Esophagus muscularis mucosa (tissue), 4 donors: ENCODE data around the gene SLC29A4. TPM values are rescaled to one million over a fixed set of nuclear protein-coding genes. Genes with fewer than 3 reads are reported as not detected.
"Not testable (repeated sequence)": the region's sequence is repeated elsewhere in the genome, so short reads cannot be mapped to it uniquely, and the experiment has no call there.

Experiments used
- DNase-seq: peaks from one replicate; pipeline ENCODE4 v3.0.0-alpha.2; 2017; ENCODE audit errors: extremely low spot score
- H3K27ac ChIP-seq, 4 donors: fragments of 200-600 bp; sonication (generic); replicated peaks in 1 of 4; 1 replicate in 3 of 4; 2 replicates in 1 of 4; pipeline ENCODE4 v1.5.1; 2016 to 2019; ENCODE audit warnings: mild to moderate bottlenecking in 1 of 4
- H3K27me3 ChIP-seq, 4 donors: fragments of 200-600 bp; sonication (generic); one replicate each; pipeline versions ENCODE4 v1.5.1 to v1.6.0; 2016 to 2019
- H3K36me3 ChIP-seq, 4 donors: fragments of 200-600 bp; sonication (generic); one replicate each; pipeline ENCODE4 v1.5.1; 2016 to 2019
- H3K4me1 ChIP-seq, 4 donors: fragments of 200-600 bp; sonication (generic); one replicate each; pipeline ENCODE4 v1.5.1; 2016 to 2019
- H3K4me3 ChIP-seq, 4 donors: fragments of 200-600 bp; sonication (generic); 1 replicate in 2 of 4; 2 replicates in 2 of 4; pipeline ENCODE4 v1.5.1; 2016 to 2019; ENCODE audit warnings: mild to moderate bottlenecking in 4 of 4, moderate library complexity in 1 of 4
- H3K9me3 ChIP-seq, 4 donors: fragments of 200-600 bp; sonication (generic); 1 replicate in 3 of 4; 2 replicates in 1 of 4; pipeline ENCODE4 v1.5.1; 2016 to 2019
- CTCF ChIP-seq, 3 experiments: fragments of 200-600 bp in 2 of 3; fragments of 450-650 bp in 1 of 3; sonication (generic) in 2 of 3; IDR thresholded peaks; one replicate each; pipeline ENCODE4 v1.5.1; 2017 to 2019; ENCODE audit warnings: antibody characterized with exemption in 3 of 3, mild to moderate bottlenecking in 2 of 3, moderate library complexity in 1 of 3
- EP300 ChIP-seq: sonication (generic); formaldehyde crosslinking; IDR thresholded peaks from one replicate; pipeline ENCODE4 v1.6.1; 2017; ENCODE audit warnings: antibody characterized with exemption
- POLR2A ChIP-seq: fragments of 450-650 bp; IDR thresholded peaks from one replicate; pipeline ENCODE4 v1.6.1; 2017; ENCODE audit warnings: antibody characterized with exemption, moderate library complexity, mild to moderate bottlenecking, low read depth
- POLR2AphosphoS5 ChIP-seq, 2 donors: sonication (generic); formaldehyde crosslinking; IDR thresholded peaks; one replicate each; pipeline ENCODE4 v1.6.1; 2017; ENCODE audit warnings: antibody characterized with exemption in 2 of 2
- WGBS: methylation state at CpG from one replicate; pipeline ENCODE4 v1.1.5; 2018; 5-methylcytosine and 5-hydroxymethylcytosine counted together
- intact Hi-C: fragments of 100-400 bp; cut with DNase I; formaldehyde crosslinking; loops from one replicate; pipeline ENCODE4 v1.15.1; 2023
- total RNA-seq, 4 donors: library from RNA; depleted of rRNA; stranded (reverse); fragments of >200 nt; gene quantifications; one replicate each; pipeline versions ENCODE4 v1.1.0 to v1.2.1, GENCODE V29; 2016

The SLC29A4 gene
- total RNA-seq, 4 donors from 2014 or later = 2.5 to 6.3 (median 4.1) TPM

GRCh38 chr7:5310822-5311405, 28.2 kb downstream of the SLC29A4 start:
- DNase-seq = no peak
- intact Hi-C loops = no loop called here
- H3K4me3 ChIP-seq = no peak overlapping the region
- H3K27me3 ChIP-seq = no peaks in the 10 kb centered on the region
- H3K9me3 ChIP-seq = no peaks in the 10 kb centered on the region
- no peak overlapping the region for H3K27ac ChIP-seq
- H3K4me1 ChIP-seq = peaks cover 0 to 13% (median 4%) of the 10 kb centered on the region in 4 donors
- peaks cover 72 to 98% (median 89%) of the 10 kb centered on the region in 4 donors for H3K36me3 ChIP-seq
- TF ChIP-seq POLR2AphosphoS5 (IDR thresholded peaks at IDR 0.05) (peak in 1 of 2 donors; percentile 46), POLR2A (no peak), CTCF (IDR thresholded peaks at IDR 0.05) (no peak), EP300 (no peak)
- WGBS = 94% methylated on average over 15 of the region's 16 CpGs

- intact Hi-C loops, H3K4me3 ChIP-seq, H3K9me3 ChIP-seq, H3K27me3 ChIP-seq, DNase-seq: not testable (repeated sequence)
- 85% methylated on average over 23 of the region's 46 CpGs for WGBS
- Histone ChIP-seq H3K27ac (peak overlapping the region in 2 of 4 donors; percentile 44 to 45), H3K4me1 (peaks cover 0 to 13% (median 4%) of the 10 kb centered on the region in 4 donors), H3K36me3 (peaks cover 76 to 99% (median 95%) of the 10 kb centered on the region in 4 donors)
Measured at GRCh38 chr7:5312276-5313070, 29.7 kb downstream of the SLC29A4 start.

GRCh38 chr7:5313076-5313885, 30.5 kb downstream of the SLC29A4 start:
- H3K9me3 ChIP-seq, H3K27me3 ChIP-seq, intact Hi-C loops, DNase-seq, H3K4me3 ChIP-seq: not testable (repeated sequence)
- Histone ChIP-seq H3K4me1 (peaks cover 0 to 13% (median 4%) of the 10 kb centered on the region in 4 donors), H3K36me3 (peaks cover 76 to 99% (median 94%) of the 10 kb centered on the region in 4 donors), H3K27ac (peak overlapping the region in 3 of 4 donors; percentile 13 to 45 (median 44))
- peak in 1 of 2 donors; percentile 17 for TF ChIP-seq POLR2AphosphoS5 (IDR thresholded peaks at IDR 0.05)
- 77% methylated on average over 38 of the region's 48 CpGs for WGBS

GRCh38 chr7:5314864-5315263, 32.1 kb downstream of the SLC29A4 start:
- peaks cover 0 to 13% (median 4%) of the 10 kb centered on the region in 4 donors for H3K4me1 ChIP-seq
- peaks cover 0 to 11% (median 4%) of the 10 kb centered on the region in 4 donors for H3K9me3 ChIP-seq
- H3K36me3 ChIP-seq = peaks cover 77 to 99% (median 95%) of the 10 kb centered on the region in 4 donors
- TF ChIP-seq POLR2AphosphoS5 (IDR thresholded peaks at IDR 0.05) (peak in 1 of 2 donors; percentile 8), EP300 (no peak)
- H3K27ac ChIP-seq = peak overlapping the region in 1 of 4 donors; percentile 6
- 94% methylated on average over 8 of the region's 19 CpGs for WGBS
- H3K27me3 ChIP-seq = no peaks in the 10 kb centered on the region
- no peak for DNase-seq
- H3K4me3 ChIP-seq = no peak overlapping the region
- intact Hi-C loops = no loop called here

GRCh38 chr7:5315761-5316160, 33.0 kb downstream of the SLC29A4 start:
- 92% methylated on average over 12 of the region's 14 CpGs for WGBS
- DNase-seq = no peak
- intact Hi-C loops = no loop called here
- TF ChIP-seq POLR2A (no peak), POLR2AphosphoS5 (IDR thresholded peaks at IDR 0.05) (no peak), CTCF (IDR thresholded peaks at IDR 0.05) (no peak)
- no peak overlapping the region for H3K4me3 ChIP-seq
- peak overlapping the region in 1 of 4 donors; percentile 6 for H3K27ac ChIP-seq
- peaks cover 80 to 99% (median 95%) of the 10 kb centered on the region in 4 donors for H3K36me3 ChIP-seq
- H3K27me3 ChIP-seq = no peaks in the 10 kb centered on the region
- peaks cover 0 to 11% (median 4%) of the 10 kb centered on the region in 4 donors for H3K9me3 ChIP-seq
- peaks cover 0 to 13% (median 4%) of the 10 kb centered on the region in 4 donors for H3K4me1 ChIP-seq

- intact Hi-C loops, H3K4me3 ChIP-seq, H3K27me3 ChIP-seq, DNase-seq, H3K4me1 ChIP-seq, H3K27ac ChIP-seq: not testable (repeated sequence)
- WGBS = 92% methylated on average over 5 of the region's 5 CpGs
- peaks cover 0 to 11% (median 4%) of the 10 kb centered on the region in 4 donors for H3K9me3 ChIP-seq
- peaks cover 74 to 99% (median 93%) of the 10 kb centered on the region in 4 donors for H3K36me3 ChIP-seq
Measured at GRCh38 chr7:5318613-5319012, 35.9 kb downstream of the SLC29A4 start.
